Left renal cortex interstitium (tissue), 4 donors: ENCODE data around the gene RXRA. TPM values are rescaled to one million over a fixed set of nuclear protein-coding genes. Genes with fewer than 3 reads are reported as not detected.

Experiments
- DNase-seq, 4 donors: peaks; one replicate each; pipeline ENCODE4 v3.0.0-alpha.2; 2013; ENCODE audit warnings: low read depth in 4 of 4, low spot score in 2 of 4, missing footprints in 1 of 4
- polyA plus RNA-seq, 4 donors: library from polyadenylated mRNA; unstranded; fragments of 120-200 nt; gene quantifications; one replicate each; pipeline ENCODE4 v1.2.1, GENCODE V29; 2013; ENCODE audit not compliant: insufficient read length in 4 of 4

Gene RXRA
- polyA plus RNA-seq, 4 donors: 38.2 to 61.6 (median 49.6) TPM

- no peak for DNase-seq
Measured at GRCh38 chr9:134377143-134377484, 50.9 kb downstream of the RXRA start.

GRCh38 chr9:134377976-134378375 lies 51.7 kb downstream of the RXRA start:
- DNase-seq: no peak

- DNase-seq: no peak
Measured at GRCh38 chr9:134378901-134379338, 52.7 kb downstream of the RXRA start.

- DNase-seq: no peak
Measured at GRCh38 chr9:134379831-134380365, 53.6 kb downstream of the RXRA start.

GRCh38 chr9:134380542-134381271 lies 54.5 kb downstream of the RXRA start:
- DNase-seq: no peak

- no peak for DNase-seq
Measured at GRCh38 chr9:134381272-134381661, 55.0 kb downstream of the RXRA start.

GRCh38 chr9:134381671-134382516 lies 55.6 kb downstream of the RXRA start:
- DNase-seq: no peak

- DNase-seq: no peak
Measured at GRCh38 chr9:134382733-134383132, 56.5 kb downstream of the RXRA start.

GRCh38 chr9:134383148-134383547 lies 56.9 kb downstream of the RXRA start:
- no peak for DNase-seq

- DNase-seq: no peak
Measured at GRCh38 chr9:134384811-134385479, 58.7 kb downstream of the RXRA start.

- DNase-seq: no peak
Measured at GRCh38 chr9:134385915-134386314, 59.7 kb downstream of the RXRA start.

GRCh38 chr9:134386951-134387831 lies 60.9 kb downstream of the RXRA start:
- DNase-seq: no peak

- no peak for DNase-seq
Measured at GRCh38 chr9:134388289-134388808, 62.1 kb downstream of the RXRA start.

GRCh38 chr9:134388976-134389375 lies 62.7 kb downstream of the RXRA start:
- DNase-seq: no peak

- no peak for DNase-seq
Measured at GRCh38 chr9:134389642-134390041, 63.4 kb downstream of the RXRA start.

- no peak for DNase-seq
Measured at GRCh38 chr9:134390537-134390936, 64.3 kb downstream of the RXRA start.

GRCh38 chr9:134390947-134391318 lies 64.7 kb downstream of the RXRA start:
- no peak for DNase-seq

- DNase-seq: no peak
Measured at GRCh38 chr9:134391319-134392231, 65.3 kb downstream of the RXRA start.

- DNase-seq: no peak
Measured at GRCh38 chr9:134392900-134393299, 66.6 kb downstream of the RXRA start.
